K562 (cell line): ENCODE data around the gene SAMM50. TPM values are rescaled to one million over a fixed set of nuclear protein-coding genes. Genes with fewer than 3 reads are reported as not detected.

ENCODE experiments used
- ATAC-seq: fragments of 200-7000 bp; cut with Tn5 transposase; 3 replicates; pipeline ENCODE4 v1.9.1; 2020; ENCODE audit warnings: moderate library complexity
- BruUV-seq: library from RNA; stranded (reverse); fragments of 400-500 nt; replicated peaks from 2 replicates; lab custom pipeline; 2021; lab: Mats Ljungman, UMichigan
- CTCF ChIA-PET: fragments of 300-600 bp; formaldehyde crosslinking; extraction: SDS; loops from one replicate; lab custom pipeline; 2021; ENCODE audit warnings: low intra/inter-chr PET ratio; lab: Yijun Ruan, JAX
- POLR2A ChIA-PET: fragments of 300-600, 350-650 bp; sonication (Branson Sonifier 250); formaldehyde crosslinking; extraction: SDS; loops from one replicate; lab custom pipeline; 2021; ENCODE audit warnings: antibody characterized with exemption, inconsistent platforms; lab: Yijun Ruan, JAX
- DNase-seq, 4 experiments: peaks; one replicate each; pipeline versions ENCODE4 v3.0.0 to v3.0.0-alpha.2; 2011 to 2018; ENCODE audit warnings: low spot score in 3 of 4, mixed read lengths in 3 of 4; ENCODE audit errors: extremely low read depth in 1 of 4
- FAIRE-seq: peaks from 2 replicates; lab custom pipeline; 2011; peaks lifted over from hg19 to GRCh38; lab: Jason Lieb, UNC
- H2AFZ ChIP-seq: 2 replicates; pipeline ENCODE4 v1.6.0; 2011; ENCODE audit warnings: low read depth, low read length, control low read depth, inconsistent platforms
- H3K27ac ChIP-seq: fragments of 200-600 bp; 3 replicates; pipeline ENCODE4 v1.8.0; 2011; ENCODE audit warnings: low read depth, mild to moderate bottlenecking, control low read depth, inconsistent platforms, low read length, moderate library complexity, mixed read lengths; ENCODE audit errors: extremely low read depth
- H3K27me3 ChIP-seq, 2 experiments: fragments of 300-600 bp in 1 of 2; 2 replicates in 1 of 2; 3 replicates in 1 of 2; pipeline versions ENCODE4 v1.6.0 to v1.8.0; 2011; ENCODE audit warnings: inconsistent platforms in 2 of 2, low read length in 2 of 2, mild to moderate bottlenecking in 1 of 2, mixed read lengths in 1 of 2, moderate library complexity in 1 of 2; ENCODE audit not compliant: control insufficient read depth in 2 of 2, insufficient read depth in 2 of 2
- H3K36me3 ChIP-seq: fragments of 300-600 bp; 3 replicates; pipeline ENCODE4 v1.8.0; 2011; ENCODE audit warnings: mild to moderate bottlenecking, low read length, inconsistent platforms; ENCODE audit not compliant: control insufficient read depth, insufficient read depth
- H3K4me1 ChIP-seq, 2 experiments: fragments of 200-600 bp in 1 of 2; replicated peaks in 1 of 2; 2 replicates in 1 of 2; 3 replicates in 1 of 2; pipeline versions ENCODE4 v1.5.1 to v1.8.0; 2011; ENCODE audit warnings: inconsistent platforms in 2 of 2, low read length in 2 of 2, mild to moderate bottlenecking in 1 of 2, mixed read lengths in 1 of 2, moderate library complexity in 1 of 2; ENCODE audit not compliant: control insufficient read depth in 2 of 2, insufficient read depth in 2 of 2
- H3K4me2 ChIP-seq: 2 replicates; pipeline ENCODE4 v1.6.1; 2011; ENCODE audit warnings: low read length, control low read depth, inconsistent platforms, mixed read lengths; ENCODE audit not compliant: insufficient read depth
- H3K4me3 ChIP-seq: fragments of 200-600 bp; sonication (generic), shearing (Covaris generic); 2 replicates; pipeline ENCODE4 v1.5.1; 2016; ENCODE audit warnings: control low read depth, inconsistent platforms
- H3K79me2 ChIP-seq: fragments of 200-600 bp; 3 replicates; pipeline ENCODE4 v1.8.0; 2011; ENCODE audit warnings: low read length, inconsistent platforms; ENCODE audit not compliant: control insufficient read depth, insufficient read depth
- H3K9ac ChIP-seq, 2 experiments: 2 replicates each; pipeline versions ENCODE4 v1.6.0 to v1.6.1; 2011; ENCODE audit warnings: low read depth in 2 of 2, low read length in 2 of 2, control low read depth in 1 of 2, inconsistent platforms in 1 of 2, mild to moderate bottlenecking in 1 of 2, mixed read lengths in 1 of 2; ENCODE audit not compliant: insufficient read depth in 1 of 2
- H3K9me1 ChIP-seq: one replicate; pipeline ENCODE4 v1.6.0; 2011; ENCODE audit warnings: inconsistent platforms, mild to moderate bottlenecking, low read length, moderate library complexity; ENCODE audit not compliant: control insufficient read depth, insufficient read depth
- H3K9me3 ChIP-seq: replicated peaks from 2 replicates; pipeline ENCODE4 v1.5.1; 2011; ENCODE audit warnings: low read depth, low read length, inconsistent platforms; ENCODE audit not compliant: control insufficient read depth, insufficient read depth
- H4K20me1 ChIP-seq: replicated peaks from 2 replicates; pipeline ENCODE4 v1.6.1; 2011; ENCODE audit warnings: low read length, inconsistent platforms, mixed read lengths; ENCODE audit not compliant: control insufficient read depth, insufficient read depth
- AFF1 ChIP-seq, 2 experiments: fragments of 450-650 bp; IDR thresholded peaks; 2 replicates each; pipeline ENCODE4 v1.6.1; 2018; ENCODE audit warnings: mild to moderate bottlenecking in 2 of 2, low read depth in 1 of 2; ENCODE audit not compliant: partially characterized antibody in 2 of 2
- ARID2 ChIP-seq: fragments of 450-650 bp; IDR thresholded peaks from 2 replicates; pipeline ENCODE4 v1.6.1; 2017; ENCODE audit warnings: antibody characterized with exemption, mild to moderate bottlenecking
- ATF2 ChIP-seq: sonication (generic); formaldehyde crosslinking; IDR thresholded peaks from 2 replicates; pipeline ENCODE4 v1.8.1; 2022; ENCODE audit warnings: missing genetic modification reagents
- CEBPG ChIP-seq, 3 experiments: fragments of 200-800 bp in 1 of 3; sonication (Bioruptor generic) in 1 of 3; sonication (generic) in 1 of 3; formaldehyde crosslinking in 1 of 3; IDR thresholded peaks in 2 of 3; conservative IDR thresholded peaks in 1 of 3; 2 replicates each; pipeline versions ENCODE4 v1.6.1 to v1.8.0; 2016 to 2022; ENCODE audit warnings: missing compliant biosample characterization in 2 of 3, missing genetic modification characterization in 2 of 3, mild to moderate bottlenecking in 1 of 3, missing genetic modification reagents in 1 of 3
- EZH2 ChIP-seq: IDR thresholded peaks from 2 replicates; pipeline ENCODE4 v1.6.1; 2012; ENCODE audit warnings: low read depth, mild to moderate bottlenecking, inconsistent platforms, low read length, borderline replicate concordance
- NEUROD1 ChIP-seq: fragments of 150-350 bp; IDR thresholded peaks from 2 replicates; pipeline ENCODE4 v1.6.1; 2014; ENCODE audit warnings: borderline replicate concordance, low read length, low read depth; ENCODE audit not compliant: partially characterized antibody
- ZNF407 ChIP-seq: fragments of 450-650 bp; IDR thresholded peaks from 2 replicates; pipeline ENCODE4 v1.6.1; 2016; ENCODE audit warnings: low read depth
- WGBS: fragments of 100-300 bp; shearing (Covaris generic); methylation state at CpG from one replicate; pipeline ENCODE4 v1.1.6; 2016; ENCODE audit warnings: low coverage, mixed read lengths; ENCODE audit not compliant: insufficient coverage; ENCODE audit errors: missing lambda C conversion rate; 5-methylcytosine and 5-hydroxymethylcytosine counted together
- in situ Hi-C: fragments of 300-500 bp; cut with MboI; formaldehyde crosslinking; loops from 4 replicates; pipeline ENCODE4 v1.15.0; 2018; ENCODE audit warnings: inconsistent platforms, mixed read lengths
- intact Hi-C: fragments of 100-400 bp; cut with micrococcal nuclease; formaldehyde crosslinking; loops from 2 replicates; pipeline ENCODE4 v1.14.2; 2022
- polyA plus RNA-seq, 8 experiments: library from polyadenylated mRNA; depleted of rRNA in 4 of 8; stranded (reverse) in 5 of 8; unstranded in 3 of 8; fragments of >200 nt; fragmentation: Nextera tagmentation in 2 of 8; fragmentation: Illumina TruSeq in 1 of 8; extraction: Ambion mirVana in 2 of 8; extraction: Trizol in 1 of 8; gene quantifications; 2 replicates each; pipeline versions ENCODE4 v1.2.1 to v1.2.3, GENCODE V29; 2011 to 2014; ENCODE audit warnings: inconsistent platforms in 1 of 8, missing spikeins in 1 of 8
- total RNA-seq, 7 experiments: library from RNA; depleted of rRNA in 6 of 7; stranded (reverse); fragments of >200 nt in 6 of 7; fragmentation: Illumina TruSeq in 2 of 7; extraction: Trizol in 2 of 7; gene quantifications; 2 replicates each; pipeline versions ENCODE4 v1.2.1 to v1.2.3, GENCODE V29; 2011 to 2021; ENCODE audit warnings: low replicate concordance in 1 of 7

The SAMM50 gene
- total and polyA plus RNA-seq, 9 of the 15 experiments (the other 6 are each of a cell fraction or from before 2014, with no cell fraction given), result 14.6 to 49.3 (median 38.1) TPM

GRCh38 chr22:44002997-44003396 is 47.8 kb downstream of the SAMM50 start:
- in situ Hi-C loops, result loop anchor here (10.0 kb wide), 1 partner anchor 622 kb away; no protein-coding TSS in a partner anchor
- no peak overlapping the region for H3K27ac ChIP-seq
- intact Hi-C loops, result no loop called here
- H3K4me3 ChIP-seq, result no peak overlapping the region
- no peak overlapping the region for H3K4me2 ChIP-seq
- DNase-seq (no peak), FAIRE-seq (no peak), ATAC-seq (no peak)
- no peaks in the 10 kb centered on the region for H3K9me3 ChIP-seq
- H2AFZ ChIP-seq, result no peak overlapping the region
- H3K9ac ChIP-seq, result no peak overlapping the region
- ChIA-PET CTCF (interaction anchor here (1.6 kb wide), 1 partner anchor 83 kb away, joined by 5 read pairs; no protein-coding TSS in a partner anchor), POLR2A (interaction anchor here (0.8 kb wide), 1 partner anchor 501 kb away, joined by 3 read pairs; no protein-coding TSS in a partner anchor)
- no peaks in the 10 kb centered on the region for H4K20me1 ChIP-seq
- 91% methylated on average over 8 of the region's 8 CpGs for WGBS
- no peaks in the 10 kb centered on the region for H3K9me1 ChIP-seq
- peaks cover 7% of the 10 kb centered on the region in 2 experiments; a peak in 4 of 5 replicates for H3K4me1 ChIP-seq
- BruUV-seq, result no TSS peak
- H3K79me2 ChIP-seq, result no peaks in the 10 kb centered on the region
- no peaks in the 10 kb centered on the region for H3K27me3 ChIP-seq
- peaks cover 11% of the 10 kb centered on the region; the same call in 1 of the 3 replicates for H3K36me3 ChIP-seq
- no peak for TF ChIP-seq ATF2 (CRISPR knock-in tag)
- TF ChIP-seq EZH2, result no peak
- TF ChIP-seq NEUROD1, result no peak
- TF ChIP-seq AFF1 (IDR thresholded peaks at IDR 0.05; ENCODE audit: low read depth in 1 of 2, partially characterized antibody in 2 of 2), result no peak
- no peak for TF ChIP-seq ZNF407
- TF ChIP-seq ARID2, result no peak
- no peak for TF ChIP-seq CEBPG (CRISPR knock-in tag; IDR thresholded peaks at IDR 0.05)
- TF ChIP-seq CEBPG (tag; conservative IDR thresholded peaks at IDR 0.05 in 1 of 2, IDR thresholded peaks at IDR 0.05 in 1 of 2), result no peak
